Natural killer cell (primary cell): ENCODE data around the gene CDH16. TPM values are rescaled to one million over a fixed set of nuclear protein-coding genes. Genes with fewer than 3 reads are reported as not detected.
"Not testable (repeated sequence)": the region's sequence is repeated elsewhere in the genome, so short reads cannot be mapped to it uniquely, and the experiment has no call there.

ENCODE experiments used
- ATAC-seq, 3 donors: fragments of 150-1000 bp in 2 of 3; fragments of 200-7000 bp in 1 of 3; cut with Tn5 transposase; 1 replicate in 1 of 3; 2 replicates in 2 of 3; pipeline ENCODE4 v1.10.0; 2021; ENCODE audit warnings: mild to moderate bottlenecking in 2 of 3, moderate library complexity in 2 of 3
- DNase-seq, 2 donors: peaks; one replicate each; pipeline versions ENCODE4 v3.0.0 to v3.0.0-alpha.2; 2013 to 2021; ENCODE audit warnings: mixed read lengths in 1 of 2
- H3K27ac ChIP-seq: one replicate; pipeline ENCODE4 v1.5.1; 2013; ENCODE audit warnings: mild to moderate bottlenecking, low read length
- H3K27me3 ChIP-seq: one replicate; pipeline ENCODE4 v1.6.1; 2013; ENCODE audit warnings: low read length; ENCODE audit not compliant: control insufficient read depth, insufficient read depth
- H3K36me3 ChIP-seq: one replicate; pipeline ENCODE4 v1.6.1; 2013; ENCODE audit warnings: low read length; ENCODE audit not compliant: control insufficient read depth, insufficient read depth
- H3K4me1 ChIP-seq: one replicate; pipeline ENCODE4 v1.6.1; 2013; ENCODE audit warnings: low read length; ENCODE audit not compliant: control insufficient read depth, insufficient read depth
- H3K4me3 ChIP-seq: one replicate; pipeline ENCODE4 v1.5.1; 2013; ENCODE audit warnings: low read length
- H3K9me3 ChIP-seq: one replicate; pipeline ENCODE4 v1.6.1; 2013; ENCODE audit warnings: low read length; ENCODE audit not compliant: control insufficient read depth, insufficient read depth
- H3K27ac Mint-ChIP-seq, 2 donors: one replicate each; pipeline ENCODE4 v1.8.0; 2022; ENCODE audit warnings: mild to moderate bottlenecking in 2 of 2, mixed read lengths in 2 of 2, moderate library complexity in 1 of 2
- H3K27me3 Mint-ChIP-seq, 2 donors: one replicate each; pipeline ENCODE4 v1.8.0; 2022; ENCODE audit warnings: low read depth in 2 of 2, mixed read lengths in 2 of 2
- H3K36me3 Mint-ChIP-seq: one replicate; pipeline ENCODE4 v1.8.0; 2022; ENCODE audit warnings: mixed read lengths
- H3K4me1 Mint-ChIP-seq, 2 donors: one replicate each; pipeline ENCODE4 v1.8.0; 2022; ENCODE audit warnings: mixed read lengths in 2 of 2
- H3K4me3 Mint-ChIP-seq: one replicate; pipeline ENCODE4 v1.8.0; 2022; ENCODE audit warnings: mild to moderate bottlenecking, moderate library complexity, mixed read lengths
- H3K9me3 Mint-ChIP-seq, 2 donors: one replicate each; pipeline ENCODE4 v1.8.0; 2022; ENCODE audit warnings: mixed read lengths in 2 of 2
- CTCF ChIP-seq: fragments of 200-600 bp; IDR thresholded peaks from one replicate; pipeline ENCODE4 v1.8.0; 2022; ENCODE audit warnings: antibody characterized with exemption
- WGBS: methylation state at CpG from one replicate; pipeline ENCODE4 v1.1.7; 2013; ENCODE audit warnings: missing lambda C conversion rate; ENCODE audit not compliant: insufficient coverage; 5-methylcytosine and 5-hydroxymethylcytosine counted together
- intact Hi-C: fragments of 100-400 bp; cut with micrococcal nuclease; formaldehyde crosslinking; loops from one replicate; pipeline ENCODE4 v1.14.2; 2022
- total RNA-seq, 4 donors: library from RNA; stranded (reverse); fragments of 120-200 nt in 1 of 4; gene quantifications; one replicate each; pipeline versions ENCODE4 v1.2.3 to v1.2.4, GENCODE V29; 2013 to 2022

The CDH16 gene
- total RNA-seq, 3 donors from 2014 or later (not counting 1 experiment from before 2014, with no cell fraction given) = not detected

GRCh38 chr16:66958857-66959703 lies 40.4 kb upstream of the CDH16 start:
- Histone ChIP-seq H3K27ac (no peak overlapping the region), H3K27me3 (no peaks in the 10 kb centered on the region), H3K36me3 (no peaks in the 10 kb centered on the region), H3K4me1 (peaks cover 3% of the 10 kb centered on the region), H3K4me3 (no peak overlapping the region), H3K9me3 (no peaks in the 10 kb centered on the region)
- no peak overlapping the region for H3K27ac Mint-ChIP-seq
- 87% methylated on average over 7 of the region's 7 CpGs for WGBS
- H3K4me3 Mint-ChIP-seq = no peak overlapping the region
- ATAC-seq (no peak), DNase-seq (no peak)
- intact Hi-C loops = no loop called here
- no peaks in the 10 kb centered on the region for H3K36me3 Mint-ChIP-seq
- TF ChIP-seq CTCF = no peak
- peaks cover under 1 to 9% of the 10 kb centered on the region in 2 donors for H3K4me1 Mint-ChIP-seq
- no peaks in the 10 kb centered on the region for H3K9me3 Mint-ChIP-seq
- peaks cover 6 to 10% of the 10 kb centered on the region in 2 donors for H3K27me3 Mint-ChIP-seq

- intact Hi-C loops = not testable (repeated sequence)
- WGBS = no CpG with 5 or more reads among the region's 1 CpG
These were observed 37.4 kb upstream of the CDH16 start for GRCh38 chr16:66956154-66956457.

GRCh38 chr16:66955363-66956153 lies 36.9 kb upstream of the CDH16 start:
- H3K9me3 ChIP-seq, intact Hi-C loops, H3K4me3 ChIP-seq, H3K4me3 Mint-ChIP-seq, DNase-seq, H3K36me3 ChIP-seq, H3K36me3 Mint-ChIP-seq, H3K4me1 ChIP-seq, H3K27ac ChIP-seq, H3K9me3 Mint-ChIP-seq, H3K27me3 ChIP-seq, H3K4me1 Mint-ChIP-seq, ATAC-seq, H3K27ac Mint-ChIP-seq: not testable (repeated sequence)
- peaks cover 25 to 27% of the 10 kb centered on the region in 2 donors for H3K27me3 Mint-ChIP-seq
- WGBS = 88% methylated on average over 17 of the region's 17 CpGs

More at GRCh38 chr16:66956154-66956457, 37.4 kb upstream of the CDH16 start:
- H3K4me3 Mint-ChIP-seq, H3K36me3 ChIP-seq, ATAC-seq, H3K4me1 Mint-ChIP-seq, H3K4me1 ChIP-seq, H3K27ac ChIP-seq, H3K27ac Mint-ChIP-seq, H3K9me3 ChIP-seq, DNase-seq, H3K36me3 Mint-ChIP-seq, H3K9me3 Mint-ChIP-seq, H3K27me3 ChIP-seq, H3K4me3 ChIP-seq: not testable (repeated sequence)
- peaks cover 23 to 24% of the 10 kb centered on the region in 2 donors for H3K27me3 Mint-ChIP-seq

GRCh38 chr16:66954097-66954659 lies 35.5 kb upstream of the CDH16 start:
- Histone ChIP-seq H3K27ac (no peak overlapping the region), H3K9me3 (no peaks in the 10 kb centered on the region), H3K4me1 (peaks cover 1% of the 10 kb centered on the region), H3K4me3 (no peak overlapping the region), H3K27me3 (peaks cover 21% of the 10 kb centered on the region), H3K36me3 (no peaks in the 10 kb centered on the region)
- Mint-ChIP-seq H3K9me3 (no peaks in the 10 kb centered on the region), H3K36me3 (peaks cover 7% of the 10 kb centered on the region), H3K4me3 (peak overlapping the region; percentile 15), H3K27me3 (peaks cover 29 to 35% of the 10 kb centered on the region in 2 donors), H3K27ac (no peak overlapping the region), H3K4me1 (peaks cover 0 to 4% of the 10 kb centered on the region in 2 donors)
- intact Hi-C loops = no loop called here
- DNase-seq = peak; percentile 64 to 85
- peak; percentile 69 for TF ChIP-seq CTCF
- 20% methylated on average over 8 of the region's 8 CpGs for WGBS
- ATAC-seq = peak; percentile 71 to 89 (median 84)
